A673 (cell line): Measurements from ENCODE around the gene BIRC5. TPM values are rescaled to one million over a fixed set of nuclear protein-coding genes. Genes with fewer than 3 reads are reported as not detected.
"Not testable (repeated sequence)": the region's sequence is repeated elsewhere in the genome, so short reads cannot be mapped to it uniquely, and the experiment has no call there.

Experiments used
- BruUV-seq: library from RNA; stranded (reverse); fragments of 400-500 nt; replicated peaks from 2 replicates; lab custom pipeline; 2021; lab: Mats Ljungman, UMichigan
- CTCF ChIA-PET: fragments of 300-600 bp; sonication (Branson Sonifier 250); formaldehyde crosslinking; loops from one replicate; lab custom pipeline; 2022; ENCODE audit warnings: antibody characterized with exemption; lab: Charles Lee
- POLR2A ChIA-PET: fragments of 300-600 bp; sonication (Branson Sonifier 250); formaldehyde crosslinking; loops from one replicate; lab custom pipeline; 2022; ENCODE audit warnings: antibody characterized with exemption; ENCODE audit not compliant: low non-redundant PET; lab: Charles Lee
- DNase-seq: peaks from one replicate; pipeline ENCODE4 v3.0.0-alpha.2; 2015; ENCODE audit warnings: low spot score
- H3K27ac ChIP-seq: fragments of 200-600 bp; sonication (generic); 2 replicates; pipeline ENCODE4 v1.5.1; 2016; ENCODE audit warnings: mixed run types, low read depth, mild to moderate bottlenecking, mixed read lengths, antibody characterized with exemption, low read length; ENCODE audit not compliant: poor library complexity, severe bottlenecking
- H3K27me3 ChIP-seq: fragments of 200-600 bp; sonication (generic); replicated peaks from 2 replicates; pipeline ENCODE4 v1.6.1; 2017; ENCODE audit warnings: mixed run types, low read depth, mild to moderate bottlenecking, mixed read lengths, antibody characterized with exemption, low read length; ENCODE audit not compliant: insufficient read depth, poor library complexity
- H3K36me3 ChIP-seq: fragments of 200-600 bp; sonication (generic); 2 replicates; pipeline ENCODE4 v1.6.1; 2016; ENCODE audit warnings: mixed run types, mild to moderate bottlenecking, mixed read lengths, antibody characterized with exemption, low read length; ENCODE audit not compliant: insufficient read depth, poor library complexity, severe bottlenecking
- H3K4me1 ChIP-seq: fragments of 200-600 bp; sonication (generic); 2 replicates; pipeline ENCODE4 v1.6.1; 2017; ENCODE audit warnings: mixed run types, mild to moderate bottlenecking, mixed read lengths, antibody characterized with exemption, low read length; ENCODE audit not compliant: insufficient read depth, poor library complexity, severe bottlenecking
- H3K4me3 ChIP-seq: fragments of 200-600 bp; sonication (generic); 2 replicates; pipeline ENCODE4 v1.5.1; 2016; ENCODE audit warnings: low read depth, mixed run types, mild to moderate bottlenecking, mixed read lengths, low read length; ENCODE audit not compliant: poor library complexity, severe bottlenecking
- H3K9me3 ChIP-seq: fragments of 200-600 bp; sonication (generic); 2 replicates; pipeline ENCODE4 v1.6.1; 2016; ENCODE audit warnings: mixed run types, low read depth, mild to moderate bottlenecking, mixed read lengths, antibody characterized with exemption, low read length; ENCODE audit not compliant: poor library complexity, severe bottlenecking
- EZH2 ChIP-seq: fragments of 200-600 bp; sonication (generic); IDR thresholded peaks from 2 replicates; pipeline ENCODE4 v1.6.1; 2017; ENCODE audit warnings: borderline replicate concordance, low read depth, mild to moderate bottlenecking, mixed read lengths, antibody characterized with exemption, low read length; ENCODE audit not compliant: poor library complexity, severe bottlenecking
- intact Hi-C: fragments of 100-400 bp; cut with micrococcal nuclease; formaldehyde crosslinking; loops from one replicate; pipeline ENCODE4 v1.10.0; 2022; ENCODE audit not compliant: unreplicated experiment
- total RNA-seq: library from RNA; stranded (reverse); gene quantifications from 2 replicates; pipeline ENCODE4 v1.2.3, GENCODE V29; 2021
- TF ChIP-seq, protein P1 (sequence below): fragments of 300-800, 200-600 bp; sonication (generic); conservative IDR thresholded peaks from 2 replicates; pipeline ENCODE4 v1.5.1; 2017; ENCODE audit warnings: low read depth, mild to moderate bottlenecking, antibody characterized with exemption, low read length, moderate library complexity, mixed read lengths

The BIRC5 gene
- total RNA-seq, 1 experiment from 2014 or later = 158 TPM

DNA sequence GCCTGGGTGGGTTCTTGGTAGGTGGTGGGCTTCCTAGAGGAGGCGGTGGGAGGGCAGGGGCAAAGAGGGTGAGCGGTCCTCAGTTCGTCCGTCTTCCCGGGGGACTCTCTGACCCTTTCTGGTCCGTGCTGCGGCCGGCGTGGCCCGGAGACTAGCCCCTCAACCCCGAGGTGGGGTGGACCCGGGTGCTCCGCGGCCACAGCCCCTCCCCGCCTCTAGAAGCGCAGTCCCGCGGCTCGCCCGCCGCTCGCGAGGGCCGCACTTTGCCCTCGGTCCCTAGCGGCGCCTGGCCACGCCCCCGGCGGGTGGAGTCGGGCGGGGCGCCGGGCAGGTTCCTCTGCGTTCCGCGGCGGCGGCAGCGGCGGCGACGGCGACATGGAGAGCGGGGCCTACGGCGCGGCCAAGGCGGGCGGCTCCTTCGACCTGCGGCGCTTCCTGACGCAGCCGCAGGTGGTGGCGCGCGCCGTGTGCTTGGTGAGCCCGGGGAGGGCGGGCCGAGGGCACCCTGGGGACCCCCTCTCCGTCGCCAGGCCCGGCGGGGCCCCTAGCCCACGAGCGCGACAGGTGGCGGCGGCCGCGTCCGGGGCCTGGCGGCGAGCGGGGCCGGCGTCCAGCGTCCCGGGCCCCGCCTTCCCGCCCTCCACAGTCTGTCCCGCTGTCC lies 45.7 kb upstream of the BIRC5 start, which contains the start of gene SYNGR2:
SYNGR2 (plus strand) TSS at position 340 of the 661 bp plus-strand sequence; CDS start at position 376, 36 bp downstream.
- TF ChIP-seq, protein P1, sequence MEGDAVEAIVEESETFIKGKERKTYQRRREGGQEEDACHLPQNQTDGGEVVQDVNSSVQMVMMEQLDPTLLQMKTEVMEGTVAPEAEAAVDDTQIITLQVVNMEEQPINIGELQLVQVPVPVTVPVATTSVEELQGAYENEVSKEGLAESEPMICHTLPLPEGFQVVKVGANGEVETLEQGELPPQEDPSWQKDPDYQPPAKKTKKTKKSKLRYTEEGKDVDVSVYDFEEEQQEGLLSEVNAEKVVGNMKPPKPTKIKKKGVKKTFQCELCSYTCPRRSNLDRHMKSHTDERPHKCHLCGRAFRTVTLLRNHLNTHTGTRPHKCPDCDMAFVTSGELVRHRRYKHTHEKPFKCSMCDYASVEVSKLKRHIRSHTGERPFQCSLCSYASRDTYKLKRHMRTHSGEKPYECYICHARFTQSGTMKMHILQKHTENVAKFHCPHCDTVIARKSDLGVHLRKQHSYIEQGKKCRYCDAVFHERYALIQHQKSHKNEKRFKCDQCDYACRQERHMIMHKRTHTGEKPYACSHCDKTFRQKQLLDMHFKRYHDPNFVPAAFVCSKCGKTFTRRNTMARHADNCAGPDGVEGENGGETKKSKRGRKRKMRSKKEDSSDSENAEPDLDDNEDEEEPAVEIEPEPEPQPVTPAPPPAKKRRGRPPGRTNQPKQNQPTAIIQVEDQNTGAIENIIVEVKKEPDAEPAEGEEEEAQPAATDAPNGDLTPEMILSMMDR = no peak
- no peak for TF ChIP-seq EZH2
- Histone ChIP-seq H3K9me3 (no peaks in the 10 kb centered on the region), H3K36me3 (no peaks in the 10 kb centered on the region), H3K4me1 (peaks cover 11% of the 10 kb centered on the region), H3K27me3 (no peaks in the 10 kb centered on the region), H3K4me3 (peak within 1 kb of the TSS; percentile 85), H3K27ac (peak within 1 kb of the TSS; percentile 60)
- peak; percentile 93 for DNase-seq
- BruUV-seq = no TSS peak
- CTCF ChIA-PET = no interaction called here
- intact Hi-C loops = loop anchor here (5.0 kb wide), 1 partner anchor 41 kb away; the partner anchor contains the start of gene TMC6
- POLR2A ChIA-PET = no interaction called here

DNA sequence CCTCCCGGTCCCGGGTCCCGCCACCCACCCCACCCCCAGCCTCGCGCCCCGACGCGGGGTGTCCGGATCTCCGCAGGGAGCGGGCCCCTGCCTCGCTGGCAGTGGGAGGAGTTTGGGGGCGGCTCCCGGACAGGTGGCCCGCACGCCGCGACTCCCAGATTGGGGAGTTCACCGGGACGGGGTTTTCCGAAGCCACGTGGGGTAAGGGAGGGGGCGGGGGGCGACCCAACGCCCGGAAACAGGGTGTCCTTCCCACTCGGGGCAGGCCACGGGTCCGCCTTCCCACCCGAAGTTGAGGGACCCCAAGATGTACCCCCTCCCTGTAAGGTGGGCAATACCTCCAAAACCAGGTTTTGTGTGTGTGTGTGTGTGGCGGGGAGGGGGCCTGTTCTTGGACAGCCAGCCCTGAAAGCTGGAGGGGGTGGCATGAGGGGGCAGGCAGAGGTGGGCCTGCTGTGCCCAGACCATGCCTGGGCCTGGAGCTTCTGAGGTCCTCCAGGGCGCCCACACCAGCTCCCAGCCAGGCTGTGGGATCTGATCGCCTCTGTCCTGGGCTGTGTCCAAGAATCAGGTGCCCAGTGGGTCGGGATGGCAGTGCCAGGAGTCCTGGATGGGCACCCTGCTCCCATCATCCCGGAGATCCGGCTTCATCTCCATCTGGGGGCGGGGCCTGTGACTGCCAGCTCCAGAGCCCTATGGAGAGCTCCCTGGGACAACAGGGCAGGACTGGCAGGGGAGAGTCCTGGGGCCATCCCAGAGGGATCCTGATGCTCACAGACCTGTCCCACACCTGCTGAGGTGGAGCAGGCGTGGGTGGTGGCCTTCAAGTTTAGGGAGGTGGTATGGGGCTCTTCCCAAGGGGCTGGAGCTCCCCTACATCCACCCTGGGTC lies 44.9 kb upstream of the BIRC5 start:
- Histone ChIP-seq H3K4me1 (peaks cover 11% of the 10 kb centered on the region), H3K27ac (peak overlapping the region; percentile 60), H3K4me3 (peak overlapping the region; percentile 85), H3K36me3 (peaks cover 5% of the 10 kb centered on the region), H3K27me3 (no peaks in the 10 kb centered on the region), H3K9me3 (no peaks in the 10 kb centered on the region)
- CTCF ChIA-PET = no interaction called here
- intact Hi-C loops = loop anchor here (5.0 kb wide), 1 partner anchor 42 kb away; the partner anchor contains the start of gene TMC6
- POLR2A ChIA-PET = no interaction called here
- BruUV-seq = no TSS peak
- peak; percentile 70 for DNase-seq
- no peak for TF ChIP-seq EZH2

DNA sequence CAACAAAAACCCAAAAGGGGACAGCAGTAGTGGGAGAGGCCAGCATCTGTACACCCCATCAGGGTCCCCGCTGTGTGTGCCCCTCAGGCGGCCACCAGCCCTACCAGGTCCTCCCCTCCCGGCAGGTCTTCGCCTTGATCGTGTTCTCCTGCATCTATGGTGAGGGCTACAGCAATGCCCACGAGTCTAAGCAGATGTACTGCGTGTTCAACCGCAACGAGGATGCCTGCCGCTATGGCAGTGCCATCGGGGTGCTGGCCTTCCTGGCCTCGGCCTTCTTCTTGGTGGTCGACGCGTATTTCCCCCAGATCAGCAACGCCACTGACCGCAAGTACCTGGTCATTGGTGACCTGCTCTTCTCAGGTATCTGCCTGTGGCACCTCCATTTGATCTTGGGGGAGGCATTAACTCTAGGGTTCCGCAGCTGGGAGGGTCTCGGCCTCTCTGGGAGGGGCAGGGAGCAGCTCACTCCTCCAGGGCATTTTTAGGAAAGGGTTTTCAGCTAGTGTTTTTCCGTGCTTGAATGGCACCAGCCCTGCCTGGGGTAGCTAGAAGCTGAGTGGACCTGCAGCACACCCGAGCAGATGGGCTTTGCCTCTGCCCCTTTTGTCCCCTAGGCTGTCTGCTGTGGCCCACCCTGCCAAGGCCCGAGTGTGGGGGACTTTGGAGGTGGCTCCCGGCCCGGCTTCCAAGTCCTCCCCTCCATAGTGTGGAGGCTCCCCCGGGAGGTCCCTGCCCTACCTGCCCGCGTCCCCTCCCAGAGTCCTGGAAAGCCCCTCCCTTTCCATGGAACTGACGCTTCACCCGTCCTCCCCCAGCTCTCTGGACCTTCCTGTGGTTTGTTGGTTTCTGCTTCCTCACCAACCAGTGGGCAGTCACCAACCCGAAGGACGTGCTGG lies 43.1 kb upstream of the BIRC5 start:
- Histone ChIP-seq H3K27ac (no peak overlapping the region), H3K27me3 (no peaks in the 10 kb centered on the region), H3K4me3 (no peak overlapping the region), H3K36me3 (peaks cover 14% of the 10 kb centered on the region), H3K9me3 (no peaks in the 10 kb centered on the region), H3K4me1 (peaks cover 11% of the 10 kb centered on the region)
- no TSS peak for BruUV-seq
- no peak for DNase-seq
- TF ChIP-seq, protein P1 = no peak
- no peak for TF ChIP-seq EZH2
- intact Hi-C loops = no loop called here
- POLR2A ChIA-PET = no interaction called here
- CTCF ChIA-PET = no interaction called here

- CTCF ChIA-PET, H3K9me3 ChIP-seq, H3K4me3 ChIP-seq, H3K27me3 ChIP-seq, H3K27ac ChIP-seq, intact Hi-C loops, DNase-seq: not testable (repeated sequence)
- TSS peak; percentile 17 for BruUV-seq
- POLR2A ChIA-PET = interaction anchor here (0.6 kb wide), 1 partner anchor 15 kb away, joined by 3 read pairs; the partner anchor contains the start of genes AFMID and TK1
- Histone ChIP-seq H3K36me3 (peaks cover 20% of the 10 kb centered on the region), H3K4me1 (peaks cover 11% of the 10 kb centered on the region)
These were observed 42.3 kb upstream of the BIRC5 start for GRCh38 chr17:78171591-78172248.
